SU-DHL-6 (cell line): ENCODE results near the gene ZNF283.

Experiments
- H2AFZ ChIP-seq: fragments of 200-600 bp; sonication (generic); 2 replicates; pipeline ENCODE4 v1.6.1; 2014; ENCODE audit warnings: low read depth, mild to moderate bottlenecking, moderate library complexity, mixed read lengths, antibody characterized with exemption, low read length; ENCODE audit not compliant: severe bottlenecking
- H3F3A ChIP-seq: fragments of 200-600 bp; shearing (Covaris generic); 2 replicates; pipeline ENCODE4 v1.6.0; 2016; ENCODE audit warnings: antibody characterized with exemption, mild to moderate bottlenecking; ENCODE audit not compliant: insufficient read depth
- H3K27ac ChIP-seq: fragments of 200-600 bp; sonication (generic); 2 replicates; pipeline ENCODE4 v1.5.1; 2016; ENCODE audit warnings: low read depth, mild to moderate bottlenecking, low read length, moderate library complexity, mixed read lengths
- H3K27me3 ChIP-seq: fragments of 200-600 bp; sonication (generic), shearing (Covaris generic); 2 replicates; pipeline ENCODE4 v1.6.0; 2014; ENCODE audit warnings: mild to moderate bottlenecking, low read length
- H3K36me3 ChIP-seq: fragments of 200-600 bp; sonication (generic); 2 replicates; pipeline ENCODE4 v1.6.1; 2014; ENCODE audit warnings: mild to moderate bottlenecking, low read length, mixed read lengths
- H3K4me2 ChIP-seq: fragments of 300-600, 200-600 bp; shearing (Covaris generic), sonication (generic); 2 replicates; pipeline ENCODE4 v1.6.0; 2014; ENCODE audit warnings: low read length, low read depth, mild to moderate bottlenecking; ENCODE audit not compliant: poor library complexity, severe bottlenecking
- H3K4me3 ChIP-seq: fragments of 200-600 bp; sonication (generic); 2 replicates; pipeline ENCODE4 v1.5.1; 2014; ENCODE audit warnings: antibody characterized with exemption, low read length, mild to moderate bottlenecking, mixed read lengths; ENCODE audit not compliant: insufficient read depth, poor library complexity, severe bottlenecking
- H3K79me2 ChIP-seq: fragments of 200-600 bp; sonication (generic); 2 replicates; pipeline ENCODE4 v1.6.1; 2014; ENCODE audit warnings: mild to moderate bottlenecking, low read length, moderate library complexity; ENCODE audit not compliant: insufficient read depth
- H3K9ac ChIP-seq: fragments of 200-600 bp; sonication (generic); 2 replicates; pipeline ENCODE4 v1.7.0; 2014; ENCODE audit warnings: mild to moderate bottlenecking, low read length
- H3K9me2 ChIP-seq: fragments of 200-600 bp; sonication (generic); replicated peaks from 2 replicates; pipeline ENCODE4 v1.6.1; 2014; ENCODE audit warnings: low read length; ENCODE audit not compliant: insufficient read depth
- H3K9me3 ChIP-seq: fragments of 200-600 bp; sonication (generic); 2 replicates; pipeline ENCODE4 v1.6.1; 2014; ENCODE audit warnings: low read length, mixed read lengths; ENCODE audit not compliant: insufficient read depth
- H4K20me1 ChIP-seq: fragments of 200-600 bp; sonication (generic); 2 replicates; pipeline ENCODE4 v1.6.1; 2014; ENCODE audit warnings: low read depth, mild to moderate bottlenecking, antibody characterized with exemption, low read length, moderate library complexity, mixed read lengths
- CTCF ChIP-seq: fragments of 200-600 bp; sonication (generic); IDR thresholded peaks from one replicate; pipeline ENCODE4 v1.5.1; 2017; ENCODE audit warnings: antibody characterized with exemption, mild to moderate bottlenecking, low read length, moderate library complexity; ENCODE audit not compliant: insufficient read depth, poor library complexity, severe bottlenecking
- EZH2phosphoT487 ChIP-seq: fragments of 200-600 bp; sonication (generic), shearing (Covaris generic); conservative IDR thresholded peaks from 2 replicates; pipeline ENCODE4 v1.6.1; 2018; ENCODE audit warnings: mild to moderate bottlenecking, antibody characterized with exemption, low read length, moderate library complexity, mixed read lengths

Gene ZNF283

GRCh38 chr19:43782311-43782660 is 44.8 kb upstream of the ZNF283 start:
- peak overlapping the region; percentile 97 for H3K27ac ChIP-seq
- H3F3A ChIP-seq = peaks cover 42% of the 10 kb centered on the region
- no peaks in the 10 kb centered on the region for H3K9me2 ChIP-seq
- TF ChIP-seq CTCF (no peak), EZH2phosphoT487 (no peak)
- peak overlapping the region; percentile 10 for H2AFZ ChIP-seq
- no peaks in the 10 kb centered on the region for H4K20me1 ChIP-seq
- no peaks in the 10 kb centered on the region for H3K9me3 ChIP-seq
- peak overlapping the region; percentile 85 for H3K4me3 ChIP-seq
- H3K79me2 ChIP-seq = peaks cover 35% of the 10 kb centered on the region
- H3K4me2 ChIP-seq = peak overlapping the region; percentile 96
- no peaks in the 10 kb centered on the region for H3K27me3 ChIP-seq
- no peaks in the 10 kb centered on the region for H3K36me3 ChIP-seq
- H3K9ac ChIP-seq = peak overlapping the region; percentile 79

- Histone ChIP-seq H3K27ac (peak overlapping the region; percentile 97), H3K9me2 (no peaks in the 10 kb centered on the region), H3F3A (peaks cover 37% of the 10 kb centered on the region), H4K20me1 (no peaks in the 10 kb centered on the region), H3K9ac (peak overlapping the region; percentile 79), H3K4me2 (peak overlapping the region; percentile 96), H3K27me3 (no peaks in the 10 kb centered on the region), H3K79me2 (peaks cover 30% of the 10 kb centered on the region), H3K9me3 (no peaks in the 10 kb centered on the region), H3K36me3 (no peaks in the 10 kb centered on the region), H2AFZ (peak overlapping the region; percentile 5), H3K4me3 (peak overlapping the region; percentile 85)
- no peak for TF ChIP-seq CTCF
- no peak for TF ChIP-seq EZH2phosphoT487
Measured at GRCh38 chr19:43782689-43783231, 44.4 kb upstream of the ZNF283 start.

GRCh38 chr19:43783636-43784035 is 43.5 kb upstream of the ZNF283 start:
- H3K36me3 ChIP-seq = no peaks in the 10 kb centered on the region
- H3K9ac ChIP-seq = peak overlapping the region; percentile 79
- H3K4me2 ChIP-seq = peak overlapping the region; percentile 96
- TF ChIP-seq CTCF = no peak
- TF ChIP-seq EZH2phosphoT487 = no peak
- H2AFZ ChIP-seq = peak overlapping the region; percentile 34
- H3K27me3 ChIP-seq = no peaks in the 10 kb centered on the region
- peaks cover 31% of the 10 kb centered on the region for H3F3A ChIP-seq
- H3K79me2 ChIP-seq = peaks cover 26% of the 10 kb centered on the region
- H3K27ac ChIP-seq = peak overlapping the region; percentile 97
- H3K4me3 ChIP-seq = peak overlapping the region; percentile 41
- H3K9me3 ChIP-seq = no peaks in the 10 kb centered on the region
- no peaks in the 10 kb centered on the region for H3K9me2 ChIP-seq
- no peaks in the 10 kb centered on the region for H4K20me1 ChIP-seq
